ENCODE measurements around the gene RAP1GAP. TPM values are rescaled to one million over a fixed set of nuclear protein-coding genes. Genes with fewer than 3 reads are reported as not detected.

The RAP1GAP gene
- total RNA-seq, 1 experiment from 2014 or later: 30.2 TPM

GRCh38 chr1:21577933-21578332 lies 91.2 kb downstream of the RAP1GAP start:
- Histone ChIP-seq H3K4me1 (replicated peaks; ENCODE audit: insufficient read depth) (no peaks in the 10 kb centered on the region), H3K4me2 (no peak overlapping the region), H3K9me2 (ENCODE audit: insufficient read depth) (no peaks in the 10 kb centered on the region), H3K27ac (no peak overlapping the region), H2AFZ (no peak overlapping the region), H4K20me1 (ENCODE audit: insufficient read depth) (no peaks in the 10 kb centered on the region), H3K79me2 (ENCODE audit: low read depth) (no peaks in the 10 kb centered on the region), H3K36me3 (ENCODE audit: low read depth) (no peaks in the 10 kb centered on the region), H3F3A (ENCODE audit: insufficient read depth, low read depth) (no peaks in the 10 kb centered on the region), H3K4me3 (no peak overlapping the region), H3K27me3 (ENCODE audit: insufficient read depth, low read depth) (no peaks in the 10 kb centered on the region), H3K9me3 (ENCODE audit: insufficient read depth, low read depth) (no peaks in the 10 kb centered on the region)
- BruUV-seq (replicated peaks): no TSS peak
- TF ChIP-seq CTCF (conservative IDR thresholded peaks at IDR 0.05) (no peak), EZH2 (IDR thresholded peaks at IDR 0.05; ENCODE audit: low read depth) (no peak)
- no peak for DNase-seq
- CTCF ChIA-PET: no interaction called here
- POLR2A ChIA-PET (ENCODE audit: unreplicated experiment): no interaction called here
- intact Hi-C loops (cut with micrococcal nuclease; ENCODE audit: unreplicated experiment): no loop called here

- no peak overlapping the region for H3K27ac ChIP-seq
- H3K79me2 ChIP-seq (ENCODE audit: low read depth): no peaks in the 10 kb centered on the region
- no peaks in the 10 kb centered on the region for H4K20me1 ChIP-seq (ENCODE audit: insufficient read depth)
- no peak overlapping the region for H2AFZ ChIP-seq
- TF ChIP-seq CTCF (conservative IDR thresholded peaks at IDR 0.05) (no peak), EZH2 (IDR thresholded peaks at IDR 0.05; ENCODE audit: low read depth) (no peak)
- intact Hi-C loops (cut with micrococcal nuclease; ENCODE audit: unreplicated experiment): no loop called here
- no peaks in the 10 kb centered on the region for H3K4me1 ChIP-seq (replicated peaks; ENCODE audit: insufficient read depth)
- no TSS peak for BruUV-seq (replicated peaks)
- no peaks in the 10 kb centered on the region for H3K9me3 ChIP-seq (ENCODE audit: insufficient read depth, low read depth)
- H3K27me3 ChIP-seq (ENCODE audit: insufficient read depth, low read depth): no peaks in the 10 kb centered on the region
- H3F3A ChIP-seq (ENCODE audit: insufficient read depth, low read depth): no peaks in the 10 kb centered on the region
- POLR2A ChIA-PET (ENCODE audit: unreplicated experiment): no interaction called here
- CTCF ChIA-PET: no interaction called here
- no peak overlapping the region for H3K4me2 ChIP-seq
- no peak for DNase-seq
- H3K4me3 ChIP-seq: no peak overlapping the region
- H3K36me3 ChIP-seq (ENCODE audit: low read depth): no peaks in the 10 kb centered on the region
- H3K9me2 ChIP-seq (ENCODE audit: insufficient read depth): no peaks in the 10 kb centered on the region
These were observed 91.8 kb downstream of the RAP1GAP start for GRCh38 chr1:21577324-21577723.

GRCh38 chr1:21576798-21577187 lies 92.4 kb downstream of the RAP1GAP start:
- no peaks in the 10 kb centered on the region for H4K20me1 ChIP-seq (ENCODE audit: insufficient read depth)
- H3K4me1 ChIP-seq (replicated peaks; ENCODE audit: insufficient read depth): no peaks in the 10 kb centered on the region
- BruUV-seq (replicated peaks): no TSS peak
- TF ChIP-seq CTCF (conservative IDR thresholded peaks at IDR 0.05) (no peak), EZH2 (IDR thresholded peaks at IDR 0.05; ENCODE audit: low read depth) (no peak)
- no peaks in the 10 kb centered on the region for H3K9me3 ChIP-seq (ENCODE audit: insufficient read depth, low read depth)
- no peaks in the 10 kb centered on the region for H3K79me2 ChIP-seq (ENCODE audit: low read depth)
- no peak overlapping the region for H2AFZ ChIP-seq
- no peaks in the 10 kb centered on the region for H3K27me3 ChIP-seq (ENCODE audit: insufficient read depth, low read depth)
- H3K4me2 ChIP-seq: no peak overlapping the region
- H3K27ac ChIP-seq: no peak overlapping the region
- ChIA-PET POLR2A (ENCODE audit: unreplicated experiment) (no interaction called here), CTCF (no interaction called here)
- H3F3A ChIP-seq (ENCODE audit: insufficient read depth, low read depth): no peaks in the 10 kb centered on the region
- H3K9me2 ChIP-seq (ENCODE audit: insufficient read depth): no peaks in the 10 kb centered on the region
- H3K4me3 ChIP-seq: no peak overlapping the region
- no peaks in the 10 kb centered on the region for H3K36me3 ChIP-seq (ENCODE audit: low read depth)
- intact Hi-C loops (cut with micrococcal nuclease; ENCODE audit: unreplicated experiment): no loop called here
- DNase-seq: no peak

All from PC-9 (cell line).